ENCODE results near the gene EMC8. TPM values are rescaled to one million over a fixed set of nuclear protein-coding genes. Genes with fewer than 3 reads are reported as not detected.

Gene EMC8
- total RNA-seq, 1 donor from 2014 or later, result 57.1 TPM

DNA sequence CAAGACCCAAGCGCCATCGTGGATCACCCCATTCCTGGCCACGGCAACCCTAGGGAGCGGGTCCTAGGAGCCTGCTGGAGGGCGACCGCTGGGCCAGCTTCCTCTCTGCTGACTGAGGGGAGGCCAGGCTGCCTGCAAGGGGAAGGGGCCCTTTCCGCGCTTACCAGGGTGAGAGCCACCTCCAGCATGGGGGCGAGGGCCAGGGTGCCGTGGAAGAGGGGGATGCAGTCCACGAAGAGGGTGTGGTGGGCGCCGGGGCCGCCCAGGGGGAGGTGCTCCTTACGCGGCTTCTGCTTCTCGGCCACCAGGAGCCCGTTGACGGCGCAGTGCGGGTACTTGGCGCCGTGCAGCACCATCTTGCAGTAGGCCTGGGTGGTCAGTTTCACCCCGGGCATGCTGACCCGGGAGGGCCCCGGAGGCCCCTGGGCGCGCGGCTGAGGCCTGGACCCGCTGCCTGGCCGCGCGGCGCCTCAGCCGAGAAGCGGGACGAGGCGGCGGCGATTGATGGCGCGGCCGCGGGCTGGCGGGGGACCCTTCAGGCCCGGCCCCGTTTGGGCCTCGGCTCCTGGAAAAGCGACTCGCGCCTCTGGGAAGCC lies 345 bp downstream of the EMC8 start:
- Mint-ChIP-seq H3K36me3 (ENCODE audit: low read depth) (peaks cover 59% of the 10 kb centered on the region), H3K27me3 (no peaks in the 10 kb centered on the region)

DNA sequence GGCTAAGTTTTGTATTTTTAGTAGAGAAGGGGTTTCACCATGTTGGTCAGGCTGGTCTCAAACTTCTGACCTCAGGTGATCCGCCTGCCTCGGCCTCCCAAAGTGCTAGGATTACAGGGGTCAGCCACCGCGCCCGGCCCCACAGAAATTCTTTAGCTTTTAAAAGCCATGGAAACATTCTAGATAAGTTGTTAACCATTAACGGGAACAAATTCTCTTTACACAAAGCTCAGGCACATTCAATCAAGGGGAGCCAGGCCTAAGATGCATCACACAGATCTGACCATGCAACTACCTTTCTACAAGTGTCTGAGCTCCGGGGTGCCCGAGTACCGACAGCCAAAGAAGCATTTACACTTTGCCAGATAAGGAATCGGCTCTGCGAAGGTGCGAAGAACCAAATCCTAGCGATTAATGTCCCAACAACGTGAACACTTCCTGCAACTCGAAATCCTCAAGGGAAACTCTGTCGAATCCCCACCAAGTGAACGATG lies 1.0 kb downstream of the EMC8 start:
- no peaks in the 10 kb centered on the region for H3K9me3 Mint-ChIP-seq
- no peaks in the 10 kb centered on the region for H3K27me3 Mint-ChIP-seq
- H3K27ac Mint-ChIP-seq, result peak overlapping the region; percentile 64
- peak overlapping the region; percentile 92 for H3K4me3 Mint-ChIP-seq
- intact Hi-C loops (cut with micrococcal nuclease), result loop anchor here (2.0 kb wide), 2 partner anchors 110 to 244 kb away; partner anchors contain the start of gene GINS2
- peaks cover 42% of the 10 kb centered on the region for H3K4me1 Mint-ChIP-seq
- H3K36me3 Mint-ChIP-seq (ENCODE audit: low read depth), result peaks cover 55% of the 10 kb centered on the region
- peak; percentile 65 for DNase-seq

More for the DNA sequence above, 345 bp downstream of the EMC8 start:
- no peaks in the 10 kb centered on the region for H3K9me3 Mint-ChIP-seq
- intact Hi-C loops (cut with micrococcal nuclease), result loop anchor here (2.0 kb wide), 2 partner anchors 110 to 244 kb away; partner anchors contain the start of gene GINS2
- peaks cover 46% of the 10 kb centered on the region for H3K4me1 Mint-ChIP-seq
- H3K27ac Mint-ChIP-seq, result peak overlapping the region; percentile 97
- peak overlapping the region; percentile 92 for H3K4me3 Mint-ChIP-seq
- peak; percentile 82 for DNase-seq

DNA sequence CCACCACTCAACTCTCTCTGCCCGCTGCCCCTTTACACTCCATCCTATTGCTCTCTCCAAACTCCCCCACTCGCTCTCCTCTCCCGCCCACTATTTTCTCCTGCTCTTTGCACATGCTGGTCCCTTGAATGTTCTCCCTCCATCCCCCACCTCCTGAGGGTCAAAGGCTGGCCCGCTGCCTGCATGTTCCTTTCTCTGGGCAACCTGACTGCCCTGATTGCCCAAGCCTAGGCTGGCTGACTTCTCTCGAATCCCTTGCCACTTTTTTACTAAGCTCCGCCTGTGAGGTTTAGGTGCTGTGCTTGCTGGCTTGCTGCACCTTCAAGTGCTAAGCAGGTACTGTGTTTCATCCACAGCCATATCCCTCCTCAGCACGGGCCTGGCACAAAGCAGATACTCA lies 2.7 kb downstream of the EMC8 start:
- Mint-ChIP-seq H3K9me3 (no peaks in the 10 kb centered on the region), H3K4me1 (peaks cover 43% of the 10 kb centered on the region), H3K36me3 (ENCODE audit: low read depth) (peaks cover 58% of the 10 kb centered on the region), H3K27me3 (no peaks in the 10 kb centered on the region), H3K27ac (peak overlapping the region; percentile 35), H3K4me3 (peak overlapping the region; percentile 30)
- DNase-seq, result no peak
- intact Hi-C loops (cut with micrococcal nuclease), result no loop called here

DNA sequence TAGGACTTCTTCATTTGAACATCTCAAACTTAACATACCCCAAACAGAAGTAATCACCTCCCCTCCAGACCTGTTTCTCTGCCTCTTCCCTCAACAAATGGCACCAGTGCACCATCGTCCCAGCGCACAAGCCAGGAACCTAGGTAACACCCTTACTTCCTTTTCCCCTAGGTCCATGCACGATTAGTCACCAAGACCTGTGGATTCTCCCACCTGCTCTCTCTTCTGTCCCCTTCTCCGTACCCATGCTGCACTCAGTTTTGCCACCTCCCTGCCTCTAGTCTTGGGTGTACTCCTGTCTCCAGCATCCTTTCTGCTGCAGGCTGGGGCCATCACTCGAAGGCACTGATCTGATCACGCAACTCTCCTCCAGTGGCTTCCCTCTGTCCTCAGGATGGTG lies 3.2 kb downstream of the EMC8 start:
- DNase-seq, result no peak
- intact Hi-C loops (cut with micrococcal nuclease), result no loop called here
- Mint-ChIP-seq H3K36me3 (ENCODE audit: low read depth) (peaks cover 57% of the 10 kb centered on the region), H3K27ac (peak overlapping the region; percentile 35), H3K9me3 (no peaks in the 10 kb centered on the region), H3K27me3 (no peaks in the 10 kb centered on the region), H3K4me1 (peaks cover 41% of the 10 kb centered on the region), H3K4me3 (peak overlapping the region; percentile 30)

- H3K4me1 Mint-ChIP-seq, result peaks cover 41% of the 10 kb centered on the region
- H3K9me3 Mint-ChIP-seq, result no peaks in the 10 kb centered on the region
- no peak overlapping the region for H3K4me3 Mint-ChIP-seq
- peaks cover 55% of the 10 kb centered on the region for H3K36me3 Mint-ChIP-seq (ENCODE audit: low read depth)
- H3K27me3 Mint-ChIP-seq, result no peaks in the 10 kb centered on the region
- DNase-seq, result no peak
- intact Hi-C loops (cut with micrococcal nuclease), result no loop called here
- H3K27ac Mint-ChIP-seq, result no peak overlapping the region
Measured at GRCh38 chr16:85794696-85795095, 4.6 kb downstream of the EMC8 start.

- intact Hi-C loops (cut with micrococcal nuclease), result no loop called here
- Mint-ChIP-seq H3K27me3 (no peaks in the 10 kb centered on the region), H3K9me3 (no peaks in the 10 kb centered on the region), H3K27ac (no peak overlapping the region), H3K36me3 (ENCODE audit: low read depth) (peaks cover 58% of the 10 kb centered on the region), H3K4me1 (peaks cover 42% of the 10 kb centered on the region), H3K4me3 (no peak overlapping the region)
- no peak for DNase-seq
Measured at GRCh38 chr16:85793662-85794298, 5.6 kb downstream of the EMC8 start.

DNA sequence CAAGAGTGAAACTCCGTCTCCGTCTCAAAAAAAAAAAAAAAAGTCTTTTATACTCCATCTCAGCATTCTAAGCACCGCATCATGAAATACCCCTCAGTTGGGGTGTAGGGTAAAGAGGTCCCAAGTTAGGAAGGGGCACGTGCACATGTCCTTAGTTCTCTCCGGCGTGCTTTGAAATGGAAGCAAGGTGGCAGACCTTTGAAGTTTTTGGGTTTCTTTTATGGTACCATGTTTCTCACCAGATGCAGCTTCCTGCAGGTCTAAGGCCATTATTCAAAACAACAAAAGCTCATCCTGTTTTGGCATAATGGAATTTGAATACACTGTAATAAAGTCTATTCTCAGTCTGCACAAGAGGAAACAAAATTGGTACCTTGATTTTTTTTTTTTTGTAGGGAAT lies 9.6 kb downstream of the EMC8 start:
- no peak for DNase-seq
- Mint-ChIP-seq H3K4me3 (no peak overlapping the region), H3K9me3 (no peaks in the 10 kb centered on the region), H3K27me3 (no peaks in the 10 kb centered on the region), H3K4me1 (peaks cover 18% of the 10 kb centered on the region), H3K36me3 (ENCODE audit: low read depth) (peaks cover 59% of the 10 kb centered on the region), H3K27ac (no peak overlapping the region)
- intact Hi-C loops (cut with micrococcal nuclease), result no loop called here

DNA sequence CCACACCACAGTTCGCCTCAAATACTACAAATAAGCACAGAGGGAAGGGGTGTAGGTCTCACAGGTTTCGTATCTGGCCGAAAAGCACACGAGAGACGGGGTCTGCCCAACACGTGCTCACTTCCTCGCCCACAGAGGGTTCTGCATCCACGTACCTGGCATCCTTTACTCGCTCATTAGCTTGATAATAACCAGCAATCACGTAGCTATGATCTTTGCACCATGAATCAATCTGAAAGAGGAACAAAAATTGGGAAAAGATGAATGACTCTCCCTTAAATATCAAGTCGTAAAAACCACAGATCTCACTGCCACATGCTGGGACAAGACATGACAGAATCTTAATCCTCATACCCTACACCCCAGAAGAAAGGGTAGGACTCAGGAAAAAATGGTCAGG lies 10.5 kb downstream of the EMC8 start:
- Mint-ChIP-seq H3K27me3 (no peaks in the 10 kb centered on the region), H3K27ac (no peak overlapping the region), H3K4me3 (no peak overlapping the region), H3K36me3 (ENCODE audit: low read depth) (peaks cover 54% of the 10 kb centered on the region), H3K9me3 (no peaks in the 10 kb centered on the region), H3K4me1 (peaks cover 18% of the 10 kb centered on the region)
- intact Hi-C loops (cut with micrococcal nuclease), result no loop called here
- DNase-seq, result no peak

- Mint-ChIP-seq H3K9me3 (no peaks in the 10 kb centered on the region), H3K4me3 (no peak overlapping the region), H3K36me3 (ENCODE audit: low read depth) (peaks cover 35% of the 10 kb centered on the region), H3K27ac (no peak overlapping the region), H3K27me3 (no peaks in the 10 kb centered on the region), H3K4me1 (peaks cover 12% of the 10 kb centered on the region)
- DNase-seq, result no peak
- intact Hi-C loops (cut with micrococcal nuclease), result no loop called here
Measured at GRCh38 chr16:85785927-85786326, 13.4 kb downstream of the EMC8 start.

GRCh38 chr16:85784813-85785212 lies 14.5 kb downstream of the EMC8 start:
- H3K4me3 Mint-ChIP-seq, result no peak overlapping the region
- no peak for DNase-seq
- intact Hi-C loops (cut with micrococcal nuclease), result no loop called here
- no peaks in the 10 kb centered on the region for H3K27me3 Mint-ChIP-seq
- H3K9me3 Mint-ChIP-seq, result no peaks in the 10 kb centered on the region
- no peak overlapping the region for H3K27ac Mint-ChIP-seq
- H3K4me1 Mint-ChIP-seq, result peaks cover 4% of the 10 kb centered on the region
- peaks cover 37% of the 10 kb centered on the region for H3K36me3 Mint-ChIP-seq (ENCODE audit: low read depth)

DNA sequence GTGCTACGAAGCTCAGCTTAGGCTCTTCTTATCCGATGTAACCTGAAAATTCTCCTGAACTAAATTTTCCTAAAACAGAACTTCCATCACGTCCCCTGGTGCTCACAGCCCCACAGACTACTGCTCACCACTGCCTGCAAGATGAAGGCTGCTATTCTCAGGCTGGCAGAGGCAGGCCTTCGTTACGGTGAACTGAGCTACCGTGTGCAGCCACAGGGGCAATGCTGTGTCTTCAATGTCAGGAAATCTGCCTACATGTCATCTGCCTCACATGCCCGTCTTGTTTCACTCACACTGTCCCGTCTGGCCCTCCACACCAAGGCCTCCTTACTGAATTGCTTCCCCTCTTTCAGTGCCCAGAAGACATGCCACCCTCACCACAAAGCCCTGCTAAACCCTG lies 15.9 kb downstream of the EMC8 start:
- H3K36me3 Mint-ChIP-seq (ENCODE audit: low read depth), result peaks cover 41% of the 10 kb centered on the region
- DNase-seq, result no peak
- no peaks in the 10 kb centered on the region for H3K9me3 Mint-ChIP-seq
- no peaks in the 10 kb centered on the region for H3K27me3 Mint-ChIP-seq
- intact Hi-C loops (cut with micrococcal nuclease), result no loop called here
- H3K4me1 Mint-ChIP-seq, result peaks cover 3% of the 10 kb centered on the region
- no peak overlapping the region for H3K4me3 Mint-ChIP-seq
- no peak overlapping the region for H3K27ac Mint-ChIP-seq

GRCh38 chr16:85782451-85782850 lies 16.9 kb downstream of the EMC8 start:
- no peak overlapping the region for H3K4me3 Mint-ChIP-seq
- H3K27me3 Mint-ChIP-seq, result no peaks in the 10 kb centered on the region
- peaks cover 3% of the 10 kb centered on the region for H3K4me1 Mint-ChIP-seq
- peaks cover 41% of the 10 kb centered on the region for H3K36me3 Mint-ChIP-seq (ENCODE audit: low read depth)
- H3K27ac Mint-ChIP-seq, result no peak overlapping the region
- no peaks in the 10 kb centered on the region for H3K9me3 Mint-ChIP-seq
- no peak for DNase-seq
- intact Hi-C loops (cut with micrococcal nuclease), result no loop called here

GRCh38 chr16:85781695-85782370 lies 17.5 kb downstream of the EMC8 start:
- peaks cover 39% of the 10 kb centered on the region for H3K36me3 Mint-ChIP-seq (ENCODE audit: low read depth)
- intact Hi-C loops (cut with micrococcal nuclease), result no loop called here
- no peak overlapping the region for H3K27ac Mint-ChIP-seq
- no peak for DNase-seq
- H3K9me3 Mint-ChIP-seq, result no peaks in the 10 kb centered on the region
- H3K27me3 Mint-ChIP-seq, result no peaks in the 10 kb centered on the region
- no peak overlapping the region for H3K4me3 Mint-ChIP-seq
- H3K4me1 Mint-ChIP-seq, result peaks cover 3% of the 10 kb centered on the region

DNA sequence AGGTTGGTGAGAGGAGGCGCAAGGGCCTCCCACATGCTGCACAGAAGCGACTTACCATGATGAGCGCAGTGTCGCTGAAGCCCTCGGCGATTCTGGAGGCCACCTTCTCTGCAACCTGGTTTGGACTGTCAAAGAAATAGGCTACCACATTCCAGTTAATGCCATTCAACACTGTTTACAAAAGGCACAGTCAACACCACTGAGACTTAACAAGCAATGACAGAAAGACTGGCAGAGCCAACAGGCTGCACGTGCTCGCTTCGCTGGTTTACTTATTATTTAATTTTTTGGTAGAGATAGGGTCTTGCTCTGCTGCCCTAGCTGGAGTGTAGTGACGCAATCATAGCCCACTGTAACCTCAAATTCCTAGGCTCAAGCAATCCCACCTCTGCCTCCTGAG lies 18.2 kb downstream of the EMC8 start:
- Mint-ChIP-seq H3K4me1 (peaks cover 3% of the 10 kb centered on the region), H3K36me3 (ENCODE audit: low read depth) (peaks cover 41% of the 10 kb centered on the region), H3K9me3 (no peaks in the 10 kb centered on the region), H3K27ac (no peak overlapping the region), H3K4me3 (no peak overlapping the region), H3K27me3 (no peaks in the 10 kb centered on the region)
- DNase-seq, result no peak
- intact Hi-C loops (cut with micrococcal nuclease), result no loop called here
